Stimulated activated CD4-positive, alpha-beta T cell treated with anti-CD3 and anti-CD28 coated beads, Interleukin-12 subunit alpha, Interleukin-12 subunit beta, amount 100 ng/mL, for 4 hours (primary cell): ENCODE results near the gene MICAL2.

Source experiments
- DNase-seq: peaks from one replicate; pipeline ENCODE4 v3.0.0-alpha.2; 2020

The MICAL2 gene

DNA sequence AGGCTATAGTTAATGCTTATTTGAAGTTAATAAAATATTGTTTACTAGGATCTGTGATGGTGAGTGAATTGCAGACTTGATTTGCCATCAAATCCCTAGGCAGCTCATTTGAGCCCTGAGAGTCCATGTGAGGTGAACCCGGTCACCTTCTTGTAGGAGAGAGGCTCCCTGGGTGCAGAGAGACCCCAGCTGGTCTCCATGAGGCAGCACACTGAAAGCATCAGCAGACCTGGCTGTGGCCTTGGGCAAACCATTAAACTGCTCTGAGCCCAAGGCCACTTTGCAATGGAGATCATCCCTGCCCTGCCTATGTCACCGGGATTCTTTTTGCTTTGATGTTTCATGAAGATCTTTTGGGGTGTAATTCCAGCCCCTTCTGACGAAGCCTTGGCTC lies 125.2 kb downstream of the MICAL2 start:
- DNase-seq, result no peak

DNA sequence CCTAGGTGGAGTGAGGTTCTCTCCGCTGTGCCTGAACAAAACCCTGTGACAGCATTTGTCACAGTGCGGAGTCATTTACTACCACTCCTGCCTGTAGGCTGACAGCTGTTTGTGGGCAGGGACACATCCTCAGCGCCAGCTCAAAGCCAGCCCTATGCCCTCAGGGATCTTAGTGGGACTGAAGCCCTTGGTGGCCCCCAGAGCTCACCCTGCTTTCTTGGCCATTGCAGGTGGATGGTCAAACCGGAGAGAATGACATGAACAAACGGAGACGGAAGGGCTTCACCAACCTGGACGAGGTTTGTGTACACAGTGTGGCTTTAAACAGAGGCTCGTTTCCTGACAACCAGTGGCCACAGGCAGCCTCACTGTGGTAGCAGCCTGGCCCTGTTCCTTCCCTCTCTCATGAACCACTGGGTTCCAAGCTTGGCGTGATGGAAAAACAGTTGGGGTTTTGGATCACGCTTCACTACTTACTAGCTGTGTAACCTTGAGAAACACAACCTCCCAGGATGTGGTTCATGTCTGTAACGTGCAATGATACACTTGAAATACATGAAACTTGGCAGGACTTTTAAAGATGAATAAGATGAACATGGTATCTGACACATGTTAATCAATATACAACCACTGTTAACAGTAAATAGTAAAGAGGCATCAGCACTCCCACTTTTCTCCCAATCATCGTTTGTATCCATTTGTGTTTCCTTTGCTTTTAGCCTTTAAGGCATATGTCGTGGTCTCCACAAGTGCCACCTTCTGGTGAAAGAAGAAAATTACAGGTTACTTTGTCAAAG lies 125.8 kb downstream of the MICAL2 start:
- DNase-seq, result peak; percentile 21

DNA sequence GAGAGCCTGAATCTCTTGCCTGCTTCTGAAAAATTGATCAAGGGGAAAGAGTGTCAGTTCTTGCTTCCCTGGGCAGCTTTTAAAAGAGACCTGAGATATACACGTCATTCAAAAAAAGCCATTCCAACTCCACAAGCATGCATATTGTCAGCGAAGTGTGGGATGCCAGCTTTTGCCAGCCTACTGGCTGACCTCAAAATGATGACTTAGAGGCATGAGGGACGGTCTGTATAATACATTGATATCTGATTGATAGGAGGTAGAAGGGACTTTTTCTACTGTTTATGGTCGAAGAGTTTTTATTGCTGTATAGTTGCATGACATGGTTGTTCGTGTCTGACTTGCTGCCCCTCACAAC lies 126.3 kb downstream of the MICAL2 start:
- no peak for DNase-seq

DNA sequence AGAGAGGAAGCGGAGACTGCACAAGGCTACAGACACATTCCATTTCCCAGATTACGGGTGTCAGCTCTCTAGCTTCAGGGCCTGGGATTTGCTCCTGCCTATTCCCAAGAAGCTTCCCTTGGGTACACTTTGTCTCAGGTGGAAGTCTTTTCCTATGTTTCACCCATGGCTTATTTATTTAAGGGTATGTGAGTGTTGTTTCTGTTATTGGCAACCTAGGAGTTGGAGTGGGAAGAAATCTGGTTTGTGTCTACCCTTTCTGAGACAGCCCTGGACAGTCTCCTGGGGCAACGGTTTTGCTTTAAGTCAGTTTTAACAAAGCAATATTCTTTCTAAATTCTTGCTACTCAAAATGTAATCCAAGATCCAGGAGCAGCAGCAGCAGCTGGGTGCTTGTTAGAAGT lies 127.0 kb downstream of the MICAL2 start:
- DNase-seq, result no peak

DNA sequence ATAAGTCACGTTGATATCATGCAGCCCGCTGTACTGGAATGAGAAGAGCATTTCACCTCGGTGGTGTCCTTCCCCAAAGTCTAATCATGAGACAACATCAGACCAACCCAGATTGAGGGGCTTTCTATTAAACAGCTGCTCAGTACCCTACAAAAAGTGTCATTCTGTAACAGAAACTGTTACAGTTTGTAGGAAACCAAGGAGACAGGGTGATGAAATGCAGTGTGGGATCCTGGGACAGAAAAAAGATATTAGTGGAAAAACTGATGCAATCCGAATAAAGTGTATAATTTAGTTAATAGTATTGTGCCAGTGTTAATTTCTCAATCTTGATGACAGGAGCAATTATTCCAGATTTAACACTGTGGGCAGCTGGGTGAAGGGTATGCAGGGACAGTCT lies 128.0 kb downstream of the MICAL2 start:
- no peak for DNase-seq

DNA sequence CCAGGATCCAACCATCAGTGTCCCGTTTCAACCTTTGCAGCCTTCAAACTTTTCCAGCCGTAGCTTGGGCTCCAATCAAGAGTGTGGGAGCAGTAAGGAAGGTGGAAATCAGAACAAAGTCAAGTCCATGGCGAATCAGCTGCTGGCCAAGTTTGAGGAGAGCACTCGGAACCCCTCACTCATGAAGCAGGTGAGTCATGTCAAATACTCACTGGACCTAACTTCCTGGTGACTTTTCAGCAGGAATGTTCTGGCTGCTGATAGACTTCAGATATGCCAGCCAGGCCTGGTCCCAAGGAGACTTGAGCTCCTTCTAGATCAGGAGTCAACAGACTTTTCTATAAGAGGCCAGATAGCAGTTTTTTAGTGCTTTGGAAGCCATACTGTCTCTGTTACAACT lies 129.0 kb downstream of the MICAL2 start:
- DNase-seq, result no peak

DNA sequence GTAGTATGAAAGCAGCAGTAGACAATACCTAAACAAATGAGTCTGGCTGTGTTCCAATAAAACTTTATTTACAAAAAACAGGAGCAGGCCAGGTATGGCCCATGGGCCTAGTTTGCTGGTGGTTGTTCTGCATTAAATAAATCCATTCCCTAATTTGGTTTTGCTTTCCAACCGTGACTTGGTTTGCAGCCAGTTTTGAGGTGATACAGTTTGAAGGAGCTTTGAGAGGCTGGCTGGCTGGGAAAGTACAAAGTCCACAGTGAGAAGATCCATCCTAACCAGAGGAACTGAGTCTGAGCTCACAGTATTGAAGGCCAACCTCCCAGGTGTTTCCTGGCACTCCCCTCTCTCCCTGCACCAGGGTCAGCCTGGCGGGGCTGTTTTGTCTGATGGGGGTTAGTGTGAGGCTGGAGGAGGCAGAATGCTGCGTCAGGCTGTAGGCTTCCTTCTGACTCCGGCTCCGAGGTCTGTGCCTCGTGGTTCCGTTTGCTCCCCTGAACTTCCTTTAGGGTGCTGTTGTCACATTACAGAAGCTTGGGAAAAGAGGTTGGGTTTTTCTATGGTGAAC lies 129.5 kb downstream of the MICAL2 start:
- DNase-seq, result no peak

DNA sequence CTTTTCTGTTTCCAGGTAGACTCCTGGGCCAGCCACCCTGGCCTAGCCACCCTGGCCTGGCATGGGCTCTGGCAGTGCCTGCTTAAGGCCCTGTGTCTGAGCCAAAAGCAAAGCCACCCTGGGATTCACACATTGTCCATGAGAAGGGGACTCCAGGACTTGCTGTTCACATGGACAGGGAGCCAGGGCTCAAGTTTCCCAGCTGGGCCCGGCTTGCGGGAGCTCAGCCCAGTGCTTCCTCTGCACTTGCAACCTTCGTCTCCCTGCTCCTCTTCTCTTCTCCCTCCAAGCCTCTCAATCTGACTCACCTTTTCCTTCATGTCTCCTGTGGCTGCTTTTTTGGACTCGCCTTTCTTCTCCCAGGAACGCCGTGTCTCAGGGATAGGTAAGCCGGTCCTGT lies 130.3 kb downstream of the MICAL2 start:
- DNase-seq, result no peak

DNA sequence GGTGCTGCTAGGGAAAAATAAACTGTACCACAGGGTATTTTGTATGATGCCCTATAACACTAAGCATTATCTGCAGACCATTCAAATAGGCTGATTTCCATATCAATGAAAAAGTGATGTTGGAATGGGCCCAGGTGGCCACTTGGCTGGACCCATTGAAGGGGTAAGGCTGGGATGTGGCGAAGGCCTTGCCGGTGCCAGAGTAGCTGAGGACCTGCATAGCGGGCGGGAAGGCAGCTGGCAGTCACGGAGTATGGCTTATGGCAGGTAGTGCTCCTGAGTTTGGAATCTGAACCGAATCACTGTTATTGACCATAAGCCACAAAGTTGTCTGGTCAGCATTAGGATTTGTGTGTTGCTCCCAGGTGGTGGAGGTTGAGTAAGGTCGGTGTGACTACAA lies 131.0 kb downstream of the MICAL2 start:
- DNase-seq, result no peak

DNA sequence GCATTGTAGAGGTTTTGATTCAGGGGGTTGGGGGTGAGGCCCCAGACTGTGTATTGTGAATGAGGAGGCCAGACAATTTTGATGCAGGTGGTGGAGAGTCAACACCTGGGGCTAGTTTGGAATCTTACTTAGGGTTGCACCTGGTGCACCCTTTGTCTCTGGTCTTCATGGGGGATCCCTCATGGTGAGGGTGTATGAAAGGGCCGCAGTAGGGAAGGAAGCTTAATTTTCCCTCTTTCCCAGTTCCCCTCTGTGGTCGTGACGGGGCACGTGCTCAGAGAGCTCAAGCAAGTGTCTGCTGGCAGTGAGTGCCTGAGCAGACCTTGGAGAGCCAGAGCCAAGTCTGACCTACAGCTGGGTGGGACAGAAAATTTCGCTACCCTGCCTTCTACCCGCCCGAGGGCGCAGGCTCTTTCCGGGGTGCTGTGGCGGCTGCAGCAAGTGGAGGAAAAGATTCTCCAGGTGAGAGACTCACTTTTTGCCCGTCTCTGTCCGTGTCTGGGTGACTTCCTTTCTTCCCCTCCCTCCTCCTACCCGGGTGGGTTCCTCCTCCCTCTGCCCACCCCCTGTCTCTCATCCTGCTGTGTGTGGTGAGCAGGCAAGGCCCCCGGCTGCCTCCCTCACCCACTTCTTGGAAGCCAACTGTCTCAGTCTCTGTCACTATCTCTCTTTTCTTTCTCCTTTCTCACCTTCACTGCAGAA lies 131.7 kb downstream of the MICAL2 start:
- peak; percentile 31 for DNase-seq

DNA sequence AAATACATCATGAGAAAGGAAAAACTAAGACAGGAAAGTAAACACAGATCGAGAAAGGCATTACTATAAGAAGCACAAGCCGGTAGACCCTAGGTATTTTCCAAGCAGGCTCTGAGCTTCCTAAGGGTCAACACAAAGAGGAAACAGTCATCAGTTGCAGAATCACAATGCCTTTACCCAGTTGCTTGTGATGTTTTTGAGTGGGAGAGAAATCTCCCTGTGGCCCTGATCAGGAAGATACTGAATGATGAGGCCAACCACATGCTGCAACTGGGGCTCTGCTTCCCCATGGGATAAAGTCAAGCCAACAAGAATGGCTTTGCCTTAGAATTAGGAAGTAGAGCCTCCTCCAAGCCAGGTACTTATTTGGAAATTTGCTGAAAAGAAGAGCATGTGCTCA lies 132.6 kb downstream of the MICAL2 start:
- DNase-seq, result no peak

DNA sequence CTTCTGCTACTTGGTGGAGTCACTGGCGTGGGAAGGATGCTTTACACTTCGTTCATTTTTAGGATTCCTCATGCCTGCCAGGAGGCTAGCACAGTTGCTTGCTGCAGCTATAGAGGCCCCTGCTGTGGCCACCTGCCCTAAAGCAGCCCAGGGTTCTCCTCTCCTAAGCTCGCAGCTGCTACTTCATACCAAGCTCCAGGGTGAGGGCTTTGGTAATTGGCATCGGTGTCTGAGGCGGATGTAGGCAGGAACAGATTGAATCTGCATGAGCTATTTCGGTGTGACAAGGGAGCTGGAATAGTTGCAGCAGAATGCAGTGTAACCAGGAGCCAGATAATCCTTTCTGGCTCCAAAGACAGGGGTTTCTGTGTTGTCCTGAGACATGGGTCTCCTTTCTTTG lies 133.1 kb downstream of the MICAL2 start:
- no peak for DNase-seq

DNA sequence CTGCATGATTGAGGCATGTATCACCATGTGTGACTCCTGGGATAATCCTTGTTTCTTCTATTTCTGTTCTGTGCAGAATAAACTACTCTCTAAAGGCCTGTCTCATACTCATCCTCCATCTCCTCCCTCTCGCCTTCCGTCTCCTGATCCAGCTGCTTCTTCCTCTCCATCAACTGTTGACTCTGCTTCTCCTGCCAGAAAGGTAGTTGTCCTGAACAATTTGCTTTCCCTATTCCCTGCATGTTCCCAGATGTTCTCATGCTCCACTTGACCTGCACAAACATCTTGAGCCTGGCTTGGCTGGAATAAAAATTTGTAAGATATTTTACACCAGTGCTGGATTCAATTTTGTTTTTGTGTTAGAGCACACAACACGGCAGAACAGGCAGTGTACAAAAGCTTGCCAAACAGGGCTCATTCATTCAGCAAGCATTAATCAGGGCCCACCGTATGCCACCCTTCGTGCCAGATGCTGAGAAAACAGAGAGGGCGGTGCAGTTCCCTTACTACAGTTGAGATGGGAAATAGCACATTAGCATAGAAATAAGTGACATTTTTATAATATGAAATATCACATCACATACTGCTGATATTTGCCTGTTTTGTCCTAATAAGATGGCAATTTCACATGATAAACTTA lies 133.6 kb downstream of the MICAL2 start:
- DNase-seq, result no peak

DNA sequence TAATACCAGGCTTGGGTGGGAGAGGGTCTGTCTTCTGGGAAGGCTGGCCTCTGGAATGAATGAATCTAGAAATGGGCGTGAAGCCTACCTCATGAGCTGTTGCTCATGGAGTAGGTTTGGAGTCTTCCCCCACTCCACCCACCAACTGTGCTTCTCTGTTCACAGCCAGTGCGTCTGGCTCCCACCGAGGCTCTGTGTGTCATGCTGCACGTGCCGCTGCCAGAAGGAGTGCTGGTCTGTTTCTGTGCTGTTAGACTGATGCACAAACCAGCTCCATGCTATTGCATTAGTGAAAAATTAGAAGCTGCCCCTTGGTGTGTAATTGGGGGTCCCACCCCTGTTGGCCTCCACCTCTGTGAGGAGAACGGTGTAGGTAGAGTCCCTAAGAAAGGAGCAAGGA lies 134.7 kb downstream of the MICAL2 start:
- DNase-seq, result no peak

DNA sequence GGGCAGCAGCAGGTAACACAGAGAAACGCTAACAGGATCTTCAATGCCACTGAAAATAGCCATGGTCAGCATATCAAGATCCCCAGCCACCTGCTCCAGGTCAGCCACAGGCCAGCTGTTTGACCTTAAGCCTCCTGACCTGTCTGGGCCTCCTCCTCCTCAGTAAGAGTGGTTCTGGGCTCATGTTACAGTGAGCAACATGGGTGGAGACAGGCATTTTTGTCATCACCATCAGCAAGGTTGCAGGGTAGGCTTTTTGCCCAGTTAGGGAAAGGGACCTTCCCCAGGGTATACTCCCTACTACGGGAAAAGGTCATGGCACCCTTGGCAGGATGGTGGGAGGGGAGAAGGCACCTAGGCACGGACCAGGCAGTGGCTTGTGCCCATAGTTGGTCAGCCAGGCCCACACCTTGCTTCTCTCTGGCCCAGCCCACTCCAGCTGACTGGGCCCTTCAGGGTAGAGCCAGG lies 135.2 kb downstream of the MICAL2 start:
- no peak for DNase-seq

DNA sequence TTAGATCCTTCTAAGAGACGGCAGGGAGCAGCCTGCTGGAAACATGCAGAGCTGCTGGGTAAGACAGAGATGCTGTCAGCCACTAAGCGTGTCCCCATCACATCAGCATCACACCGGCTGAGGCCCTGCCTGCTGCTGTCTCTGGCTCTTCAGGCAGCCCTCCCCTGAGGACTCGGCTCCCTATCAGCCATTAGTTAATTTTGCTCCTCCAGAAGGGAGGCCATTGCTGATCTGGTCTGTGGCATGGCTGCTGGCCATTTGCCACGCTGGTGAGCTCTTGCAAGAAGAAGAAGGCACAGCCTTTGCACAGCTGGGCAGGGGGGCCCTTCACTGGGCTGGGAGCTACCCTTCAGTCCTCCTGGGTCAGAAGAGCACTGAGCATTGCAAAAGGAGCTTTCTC lies 135.8 kb downstream of the MICAL2 start:
- no peak for DNase-seq

DNA sequence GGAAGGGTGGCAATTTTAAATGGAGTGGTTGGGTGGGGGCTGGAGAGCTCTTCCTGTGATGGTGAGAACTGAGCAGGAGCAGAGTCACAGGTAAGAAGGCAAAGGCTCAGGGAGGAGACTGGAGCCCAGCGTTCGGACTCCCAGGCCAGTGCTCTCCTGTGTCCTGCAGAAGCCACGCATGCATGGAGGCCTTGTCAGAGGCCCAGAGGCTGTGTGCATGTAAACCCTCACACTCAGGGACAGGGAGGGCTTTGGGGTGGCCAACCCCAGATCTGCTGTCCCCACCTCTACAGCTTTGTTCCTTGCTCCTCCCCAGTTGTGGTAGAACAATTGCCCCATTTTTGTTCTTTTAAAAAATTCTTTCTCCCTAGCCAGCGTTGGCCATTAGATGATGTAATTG lies 136.6 kb downstream of the MICAL2 start:
- DNase-seq, result no peak

DNA sequence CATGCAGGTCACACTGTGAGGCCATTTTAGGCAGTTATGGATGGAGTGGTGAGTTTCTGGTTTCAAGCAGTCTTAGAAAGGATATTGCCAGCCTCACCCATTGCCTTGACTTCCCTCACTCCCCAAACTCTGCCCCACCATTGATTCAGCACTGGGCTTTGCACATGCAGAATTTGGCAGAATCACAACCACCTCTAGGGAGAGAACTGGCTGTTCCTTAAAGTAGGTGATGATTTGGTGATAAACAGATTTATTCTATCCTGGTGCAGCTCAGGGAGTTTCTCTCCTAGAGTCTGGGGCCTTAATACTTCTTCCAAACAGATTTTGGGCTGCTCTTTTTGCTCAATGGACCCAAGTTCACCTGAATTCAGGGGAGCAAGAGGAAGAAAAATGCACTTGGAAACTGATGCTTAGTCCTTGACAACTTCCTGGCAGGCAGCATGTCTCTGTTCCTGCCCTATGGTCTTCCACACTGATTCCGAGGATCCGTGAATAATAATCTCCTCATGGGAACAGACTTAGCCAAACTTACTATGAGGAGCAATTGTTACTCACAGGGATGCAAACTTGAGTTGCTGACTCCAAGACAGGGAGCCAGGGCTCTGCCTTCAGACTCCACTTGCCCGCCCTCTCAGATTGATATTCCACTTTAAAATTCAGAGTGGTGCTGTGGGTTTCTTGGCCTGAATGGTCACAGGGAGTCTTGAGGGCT lies 137.3 kb downstream of the MICAL2 start:
- no peak for DNase-seq

DNA sequence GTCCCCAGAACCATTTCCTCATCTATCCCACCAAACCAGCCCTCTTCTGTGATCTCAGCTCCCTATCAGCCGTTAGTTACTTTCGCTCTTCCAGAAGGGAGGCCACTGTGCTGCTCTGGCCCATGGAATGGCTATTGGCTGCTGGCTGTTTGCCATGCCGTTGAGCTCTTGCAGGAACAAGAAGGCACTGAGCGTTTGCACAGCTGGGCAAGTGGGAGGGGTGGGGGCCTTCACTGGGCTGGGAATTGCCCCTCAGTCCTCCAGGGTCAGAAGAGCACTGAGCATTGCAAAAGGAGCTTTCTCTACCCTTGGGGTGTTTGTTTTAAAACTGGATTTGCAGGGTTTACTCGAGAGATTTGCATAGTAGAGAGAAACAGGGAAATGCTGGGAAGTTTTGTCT lies 137.9 kb downstream of the MICAL2 start:
- no peak for DNase-seq

DNA sequence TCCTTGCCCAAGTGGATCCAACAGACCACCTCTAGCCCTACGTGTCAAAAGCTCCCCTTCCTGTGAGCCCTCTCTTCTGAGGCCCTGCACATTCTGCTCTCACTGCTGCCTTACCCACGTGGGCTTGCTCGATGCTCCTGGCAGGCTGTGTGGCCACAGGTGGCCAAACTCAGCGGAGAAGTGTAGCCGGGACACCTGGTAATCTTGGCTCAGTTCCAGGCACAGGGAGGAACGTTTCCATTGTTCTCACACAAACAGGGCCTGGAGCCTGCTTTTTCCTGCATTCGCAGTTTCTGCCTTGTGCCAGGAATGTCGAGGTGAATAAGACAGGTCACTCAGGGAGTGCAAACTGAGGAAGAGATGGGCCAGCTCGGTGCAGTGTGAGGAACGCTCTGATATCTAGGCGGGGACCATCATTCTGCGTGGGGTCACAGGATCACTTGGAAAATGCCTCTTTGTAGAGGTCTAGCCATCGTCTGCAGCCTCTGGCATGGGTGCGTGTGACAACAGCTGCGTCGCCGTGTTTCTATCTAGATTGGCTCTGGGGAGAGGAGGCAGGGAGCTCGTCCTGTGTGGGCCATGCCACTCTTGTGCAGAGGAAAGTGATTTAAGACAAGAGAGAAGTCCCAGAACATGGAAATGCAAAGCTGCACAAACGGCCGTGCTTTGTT lies 139.3 kb downstream of the MICAL2 start:
- no peak for DNase-seq

DNA sequence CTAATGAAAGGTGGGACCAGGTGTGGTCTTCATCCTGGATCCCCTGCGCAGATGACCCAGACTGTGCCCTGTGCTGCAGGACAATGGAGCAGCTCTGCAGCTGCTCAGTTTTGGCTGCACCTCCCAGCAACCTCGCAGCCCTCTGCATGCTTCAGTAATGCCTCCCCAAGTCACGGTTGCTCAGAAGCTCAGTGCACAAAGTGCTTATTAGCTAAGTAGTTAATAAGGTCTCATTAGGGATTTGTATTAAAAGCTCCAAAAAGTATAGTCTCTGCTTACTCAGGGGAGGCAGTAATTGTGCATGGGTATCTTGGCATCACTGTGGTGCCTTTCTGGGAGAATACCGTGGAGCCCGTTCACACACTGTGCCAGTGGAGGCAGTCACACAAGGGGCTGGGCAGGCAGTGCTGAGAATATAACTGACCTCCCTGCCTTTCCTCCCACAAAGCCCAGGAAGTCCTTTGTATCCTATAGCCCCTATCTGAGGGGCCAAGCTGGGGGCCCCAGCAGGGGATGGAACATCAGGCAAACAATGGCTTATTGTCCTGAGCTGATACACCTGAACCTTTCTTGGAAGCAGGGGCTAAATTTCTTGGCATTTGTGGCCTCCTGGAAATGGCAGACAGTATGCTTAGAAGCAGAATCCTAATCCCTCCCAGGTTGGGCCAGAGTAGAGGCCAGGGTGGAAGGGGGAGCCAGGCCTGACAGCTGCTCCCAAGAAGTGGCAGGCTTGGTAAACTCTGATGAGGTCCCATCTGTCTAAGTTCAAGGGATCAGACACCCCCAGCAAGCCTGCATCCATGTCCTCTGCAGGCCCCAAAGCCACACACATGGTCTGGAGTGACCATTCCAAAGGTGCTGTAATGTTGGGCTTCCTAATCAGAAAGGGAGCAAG lies 141.5 kb downstream of the MICAL2 start:
- no peak for DNase-seq
